Peyer's patch (tissue), 4 donors: ENCODE results near the gene DSG2. TPM values are rescaled to one million over a fixed set of nuclear protein-coding genes. Genes with fewer than 3 reads are reported as not detected.

Experiments
- DNase-seq, 3 donors: peaks; one replicate each; pipeline ENCODE4 v3.0.0-alpha.2; 2017 to 2019
- H3K27ac ChIP-seq, 4 donors: fragments of 200-600 bp; sonication (generic); one replicate each; pipeline ENCODE4 v1.5.1; 2016 to 2019
- H3K27me3 ChIP-seq, 2 donors: fragments of 200-600 bp; sonication (generic); one replicate each; pipeline ENCODE4 v1.5.1; 2019
- H3K36me3 ChIP-seq, 3 donors: fragments of 200-600 bp; sonication (generic); one replicate each; pipeline ENCODE4 v1.5.1; 2016 to 2019
- H3K4me1 ChIP-seq, 4 donors: fragments of 200-600 bp; sonication (generic); one replicate each; pipeline ENCODE4 v1.5.1; 2016 to 2019
- H3K4me3 ChIP-seq, 4 donors: fragments of 200-600 bp; sonication (generic); 1 replicate in 3 of 4; 2 replicates in 1 of 4; pipeline ENCODE4 v1.5.1; 2016 to 2019; ENCODE audit warnings: mild to moderate bottlenecking in 1 of 4
- H3K9me3 ChIP-seq, 4 donors: fragments of 200-600 bp; sonication (generic); one replicate each; pipeline ENCODE4 v1.5.1; 2016 to 2019; ENCODE audit warnings: mild to moderate bottlenecking in 1 of 4
- POLR2A ChIP-seq, 2 donors: fragments of 450-650 bp; IDR thresholded peaks; one replicate each; pipeline ENCODE4 v1.5.1; 2017; ENCODE audit warnings: antibody characterized with exemption in 2 of 2, mild to moderate bottlenecking in 2 of 2, moderate library complexity in 2 of 2
- total RNA-seq, 4 donors: library from RNA; depleted of rRNA; stranded (reverse); fragments of >200 nt; gene quantifications; one replicate each; pipeline ENCODE4 v1.1.0, GENCODE V29; 2016
- TF ChIP-seq, protein P1 (sequence below), 6 experiments: fragments of 450-650 bp in 4 of 6; fragments of 200-600 bp in 2 of 6; sonication (generic) in 1 of 6; IDR thresholded peaks; one replicate each; pipeline ENCODE4 v1.5.1; 2017 to 2019; ENCODE audit warnings: antibody characterized with exemption in 6 of 6, mild to moderate bottlenecking in 3 of 6, moderate library complexity in 1 of 6

DSG2 gene
- total RNA-seq, 4 donors from 2014 or later, result 19.8 to 173 (median 128) TPM

- no peak overlapping the region for H3K27ac ChIP-seq
- DNase-seq, result no peak
- TF ChIP-seq, protein P1, sequence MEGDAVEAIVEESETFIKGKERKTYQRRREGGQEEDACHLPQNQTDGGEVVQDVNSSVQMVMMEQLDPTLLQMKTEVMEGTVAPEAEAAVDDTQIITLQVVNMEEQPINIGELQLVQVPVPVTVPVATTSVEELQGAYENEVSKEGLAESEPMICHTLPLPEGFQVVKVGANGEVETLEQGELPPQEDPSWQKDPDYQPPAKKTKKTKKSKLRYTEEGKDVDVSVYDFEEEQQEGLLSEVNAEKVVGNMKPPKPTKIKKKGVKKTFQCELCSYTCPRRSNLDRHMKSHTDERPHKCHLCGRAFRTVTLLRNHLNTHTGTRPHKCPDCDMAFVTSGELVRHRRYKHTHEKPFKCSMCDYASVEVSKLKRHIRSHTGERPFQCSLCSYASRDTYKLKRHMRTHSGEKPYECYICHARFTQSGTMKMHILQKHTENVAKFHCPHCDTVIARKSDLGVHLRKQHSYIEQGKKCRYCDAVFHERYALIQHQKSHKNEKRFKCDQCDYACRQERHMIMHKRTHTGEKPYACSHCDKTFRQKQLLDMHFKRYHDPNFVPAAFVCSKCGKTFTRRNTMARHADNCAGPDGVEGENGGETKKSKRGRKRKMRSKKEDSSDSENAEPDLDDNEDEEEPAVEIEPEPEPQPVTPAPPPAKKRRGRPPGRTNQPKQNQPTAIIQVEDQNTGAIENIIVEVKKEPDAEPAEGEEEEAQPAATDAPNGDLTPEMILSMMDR (IDR thresholded peaks at IDR 0.05), result no peak
- no peak for TF ChIP-seq POLR2A (IDR thresholded peaks at IDR 0.05)
- H3K4me3 ChIP-seq, result no peak overlapping the region
- H3K36me3 ChIP-seq, result no peaks in the 10 kb centered on the region
- no peaks in the 10 kb centered on the region for H3K4me1 ChIP-seq
- no peaks in the 10 kb centered on the region for H3K9me3 ChIP-seq
- no peaks in the 10 kb centered on the region for H3K27me3 ChIP-seq
These were observed 77.7 kb downstream of the DSG2 start for GRCh38 chr18:31575515-31576257.

DNA sequence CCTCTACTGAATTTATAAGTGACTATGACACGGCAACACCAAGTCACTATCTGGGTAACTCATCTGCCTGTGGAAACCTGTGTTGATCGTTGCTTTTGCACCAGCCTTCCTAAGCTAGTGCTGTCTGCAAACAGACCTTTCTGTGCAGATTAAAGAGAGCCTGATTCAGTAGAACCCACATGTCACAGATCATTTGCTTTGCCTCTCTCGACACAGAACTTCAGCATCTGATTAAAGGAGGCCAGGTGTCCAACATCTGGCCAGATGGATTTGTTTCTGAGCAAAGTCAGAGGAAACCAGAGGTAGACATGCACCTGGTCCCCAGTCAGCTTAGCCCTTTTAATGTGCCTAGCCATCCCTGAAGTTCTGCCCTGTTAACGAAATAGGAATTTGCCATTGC is 78.7 kb downstream of the DSG2 start:
- H3K27ac ChIP-seq, result no peak overlapping the region
- H3K4me1 ChIP-seq, result no peaks in the 10 kb centered on the region
- no peaks in the 10 kb centered on the region for H3K36me3 ChIP-seq
- no peaks in the 10 kb centered on the region for H3K27me3 ChIP-seq
- no peak for DNase-seq
- no peaks in the 10 kb centered on the region for H3K9me3 ChIP-seq
- no peak overlapping the region for H3K4me3 ChIP-seq
- TF ChIP-seq, protein P1 (IDR thresholded peaks at IDR 0.05), result no peak
- TF ChIP-seq POLR2A (IDR thresholded peaks at IDR 0.05), result no peak

DNA sequence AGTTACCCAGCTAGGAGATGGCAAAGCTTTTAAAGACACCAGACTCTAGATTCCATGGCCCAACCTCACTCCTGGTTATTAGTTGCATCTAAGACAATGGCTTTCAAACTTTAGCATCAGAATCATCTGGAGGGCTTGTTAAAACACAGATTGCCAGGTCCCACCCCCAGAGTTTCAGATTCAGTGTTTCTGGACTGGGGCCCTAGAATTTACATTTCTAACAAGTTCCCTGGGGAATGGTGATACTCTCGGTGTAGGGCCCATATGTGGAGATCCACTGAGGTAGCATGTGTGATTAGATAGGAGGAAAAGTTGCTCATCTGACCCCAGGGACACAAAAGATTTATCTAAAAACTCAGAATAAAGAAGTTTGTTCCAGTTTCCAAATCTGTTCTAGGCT is 79.2 kb downstream of the DSG2 start:
- Histone ChIP-seq H3K4me3 (no peak overlapping the region), H3K27me3 (no peaks in the 10 kb centered on the region), H3K4me1 (no peaks in the 10 kb centered on the region), H3K9me3 (no peaks in the 10 kb centered on the region), H3K27ac (no peak overlapping the region), H3K36me3 (no peaks in the 10 kb centered on the region)
- TF ChIP-seq, protein P1 (IDR thresholded peaks at IDR 0.05), result no peak
- no peak for TF ChIP-seq POLR2A (IDR thresholded peaks at IDR 0.05)
- DNase-seq, result no peak

- TF ChIP-seq, protein P1 (IDR thresholded peaks at IDR 0.05), result no peak
- no peak for TF ChIP-seq POLR2A (IDR thresholded peaks at IDR 0.05)
- no peaks in the 10 kb centered on the region for H3K9me3 ChIP-seq
- no peak overlapping the region for H3K4me3 ChIP-seq
- H3K4me1 ChIP-seq, result no peaks in the 10 kb centered on the region
- no peaks in the 10 kb centered on the region for H3K36me3 ChIP-seq
- no peaks in the 10 kb centered on the region for H3K27me3 ChIP-seq
- no peak for DNase-seq
- no peak overlapping the region for H3K27ac ChIP-seq
These were observed 80.1 kb downstream of the DSG2 start for GRCh38 chr18:31578126-31578525.

GRCh38 chr18:31579375-31579774 is 81.4 kb downstream of the DSG2 start:
- Histone ChIP-seq H3K27me3 (no peaks in the 10 kb centered on the region), H3K9me3 (no peaks in the 10 kb centered on the region), H3K4me3 (no peak overlapping the region), H3K36me3 (no peaks in the 10 kb centered on the region), H3K27ac (no peak overlapping the region), H3K4me1 (no peaks in the 10 kb centered on the region)
- TF ChIP-seq, protein P1 (IDR thresholded peaks at IDR 0.05), result no peak
- TF ChIP-seq POLR2A (IDR thresholded peaks at IDR 0.05), result no peak
- no peak for DNase-seq
